GM19035 (cell line): ENCODE results near the gene PFKP.
"Not testable (repeated sequence)": the region's sequence is repeated elsewhere in the genome, so short reads cannot be mapped to it uniquely, and the experiment has no call there.

Experiments used
- ATAC-seq: cut with Tn5 transposase; IDR thresholded peaks from one replicate; pipeline ENCODE4 v1.9.1; 2021; ENCODE audit not compliant: unreplicated experiment

PFKP gene

DNA sequence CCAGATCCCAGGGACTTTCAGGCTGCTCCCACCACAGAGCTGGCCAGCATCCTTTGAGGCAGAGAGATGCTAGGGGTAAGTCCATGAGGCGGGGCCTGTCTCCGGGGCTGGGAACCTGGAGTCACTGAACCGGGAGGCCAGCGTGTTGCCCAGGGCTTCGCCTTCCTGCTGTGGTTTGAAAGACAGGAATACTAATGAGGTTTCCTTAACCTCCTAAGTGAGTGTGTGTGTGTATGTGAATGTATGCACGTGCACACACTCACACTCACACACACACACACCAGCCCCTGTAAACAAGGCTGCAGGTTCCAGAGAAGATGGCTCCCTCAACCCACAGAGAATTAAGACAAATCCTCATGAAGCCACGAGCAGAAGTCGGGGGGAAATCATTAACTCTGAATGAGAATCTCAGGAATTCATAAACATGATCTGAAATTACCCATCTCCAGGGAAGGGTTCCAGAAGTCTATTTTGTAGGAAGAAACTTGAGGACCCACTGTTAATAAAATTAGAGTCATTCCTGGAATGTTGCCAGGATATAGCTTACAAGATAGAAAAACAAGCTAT lies 20.3 kb upstream of the PFKP start:
- no peak for ATAC-seq

DNA sequence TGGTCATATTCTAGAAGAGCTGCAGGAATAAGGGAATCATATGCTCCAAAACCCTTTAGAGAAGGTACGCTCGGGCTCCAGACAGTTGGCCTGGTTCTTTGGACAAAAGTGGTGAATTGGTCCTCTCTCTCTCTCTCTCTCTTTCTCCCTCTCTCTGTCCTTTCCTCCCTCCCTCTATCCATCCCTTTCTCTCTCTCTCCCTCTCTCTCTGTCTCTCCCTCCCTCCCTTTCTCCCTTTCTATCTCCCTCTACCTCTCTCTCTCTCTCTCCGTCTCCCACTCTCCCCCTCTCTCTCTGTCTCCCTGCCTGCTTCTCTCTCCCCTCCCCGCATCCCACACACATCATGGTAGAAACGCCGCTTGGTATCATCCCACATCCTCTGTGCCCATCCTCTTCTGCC lies 19.8 kb upstream of the PFKP start:
- no peak for ATAC-seq

DNA sequence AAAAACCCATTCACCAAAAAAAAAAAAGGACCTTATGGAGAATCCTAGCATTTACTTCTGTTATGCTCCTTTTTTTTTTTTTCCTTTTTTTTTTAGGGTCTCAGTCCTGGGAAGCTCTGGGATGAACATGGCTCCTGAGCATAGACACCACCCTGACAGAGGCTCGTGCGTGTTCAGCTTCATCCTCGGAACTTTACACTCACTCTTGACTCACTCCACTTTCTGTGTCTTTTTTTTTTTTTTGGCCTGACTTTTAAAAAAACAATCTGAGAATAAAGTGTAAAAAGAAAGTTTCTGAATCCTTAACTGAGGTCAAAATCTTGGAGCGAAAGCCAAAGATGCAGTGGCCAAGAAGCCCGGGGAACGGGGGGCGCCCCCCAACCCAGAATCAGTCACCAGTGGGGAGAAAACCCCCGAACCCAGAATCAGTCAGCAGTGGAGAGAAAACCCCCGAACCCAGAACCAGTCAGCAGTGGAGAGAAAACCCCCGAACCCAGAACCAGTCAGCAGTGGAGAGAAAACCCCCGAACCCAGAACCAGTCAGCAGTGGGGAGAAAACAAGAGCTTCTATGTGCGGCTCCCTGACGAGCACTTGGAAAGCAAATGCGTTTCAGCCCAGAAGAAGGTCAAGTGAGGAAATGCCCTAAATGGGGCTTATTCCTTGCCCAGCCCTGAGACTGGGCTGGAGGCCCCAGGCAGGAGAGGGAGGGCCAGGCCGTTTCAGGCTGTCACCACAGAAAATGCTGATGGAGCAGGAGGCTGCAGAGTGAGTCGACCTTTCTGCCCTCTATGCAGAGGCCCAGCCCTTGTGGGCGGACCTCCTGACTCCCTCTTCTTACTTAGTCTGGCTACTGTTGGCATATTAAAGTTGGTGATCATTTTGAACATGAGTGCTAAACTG lies 19.0 kb upstream of the PFKP start:
- ATAC-seq: no peak

DNA sequence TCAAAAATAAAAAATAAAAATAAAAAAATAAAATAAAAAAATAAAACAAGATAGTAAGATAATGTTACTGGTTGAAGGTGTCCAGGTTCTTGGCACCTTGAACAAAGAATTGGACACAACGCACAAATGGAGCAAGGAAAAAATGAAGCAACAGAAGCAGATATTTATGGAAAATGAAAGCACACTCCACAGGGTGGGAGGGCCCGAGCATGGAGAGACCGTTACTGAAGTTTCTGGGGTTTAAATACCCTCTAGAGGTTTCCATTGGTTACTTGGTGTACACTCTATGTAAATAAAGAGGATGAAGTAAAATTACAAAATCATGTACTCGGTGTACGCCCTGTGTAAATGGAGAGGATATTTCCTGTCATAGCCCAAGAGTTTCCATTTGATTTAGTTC lies 15.7 kb upstream of the PFKP start:
- ATAC-seq: no peak

DNA sequence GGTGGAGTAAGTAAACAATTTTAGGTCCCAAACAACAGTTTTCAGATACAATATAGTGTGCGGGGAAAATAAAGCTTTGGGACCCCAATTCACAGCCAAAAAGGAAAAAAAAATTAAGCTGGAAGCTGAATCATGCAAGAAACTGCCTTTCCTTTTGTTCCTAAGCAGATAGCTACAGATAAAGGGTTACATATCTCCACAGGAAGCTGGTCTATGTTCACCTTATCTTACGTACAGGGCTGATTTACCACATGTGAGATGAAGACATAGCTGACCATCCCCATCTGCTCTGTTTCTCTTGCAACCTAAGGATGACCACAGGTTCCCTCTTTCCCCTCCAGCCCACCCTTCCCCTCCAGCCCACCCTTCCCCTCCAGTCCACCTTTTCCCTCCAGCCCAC lies 14.2 kb upstream of the PFKP start:
- no peak for ATAC-seq

DNA sequence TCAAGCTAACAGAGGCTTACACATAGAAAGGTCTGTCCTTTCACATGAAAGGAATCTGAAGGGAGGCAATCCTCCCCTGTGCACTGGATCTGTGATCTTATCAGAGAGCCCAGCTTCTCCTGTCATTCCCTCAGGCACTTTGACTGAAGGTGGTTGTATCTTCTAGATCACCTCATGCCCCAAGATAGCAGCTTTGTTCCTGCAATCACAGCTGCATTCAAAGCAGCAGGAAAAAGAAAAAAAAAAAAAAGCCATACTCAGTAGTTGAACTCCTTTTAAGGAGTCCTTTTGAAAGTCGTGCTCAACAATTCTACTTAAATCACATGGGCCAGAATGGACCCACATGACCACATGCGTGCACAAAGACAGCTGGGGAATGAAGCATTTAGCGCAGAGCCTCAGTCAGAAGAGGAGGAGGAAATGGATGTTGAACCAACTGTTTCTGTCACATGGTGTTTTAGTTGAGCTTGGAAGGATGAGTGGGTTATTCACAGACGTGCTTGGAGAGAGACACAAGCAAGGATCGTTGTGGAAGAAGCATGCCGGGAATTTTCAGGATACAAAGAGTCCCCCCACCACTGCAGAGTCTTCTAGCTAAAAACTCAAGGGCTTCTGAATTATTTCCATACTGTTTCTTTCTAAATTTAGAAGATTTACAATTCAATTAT lies 13.0 kb upstream of the PFKP start:
- ATAC-seq: no peak

DNA sequence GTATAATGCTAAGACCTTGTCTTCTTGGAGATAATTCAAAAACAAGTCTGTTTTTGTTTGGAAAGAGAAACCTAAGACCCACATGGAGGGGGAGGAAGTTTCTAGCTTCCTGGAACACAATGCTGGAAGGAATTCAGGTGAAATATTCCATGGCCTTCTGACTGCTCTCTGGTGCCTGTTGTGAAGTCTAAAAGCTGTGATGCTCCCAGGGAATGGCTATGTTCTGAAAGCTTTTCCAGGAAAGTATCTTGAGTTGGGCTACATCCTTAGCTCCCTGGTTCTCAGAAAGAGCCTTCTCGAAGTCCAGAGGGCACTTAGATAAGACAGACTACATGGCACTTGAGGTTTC lies 12.5 kb upstream of the PFKP start:
- no peak for ATAC-seq

DNA sequence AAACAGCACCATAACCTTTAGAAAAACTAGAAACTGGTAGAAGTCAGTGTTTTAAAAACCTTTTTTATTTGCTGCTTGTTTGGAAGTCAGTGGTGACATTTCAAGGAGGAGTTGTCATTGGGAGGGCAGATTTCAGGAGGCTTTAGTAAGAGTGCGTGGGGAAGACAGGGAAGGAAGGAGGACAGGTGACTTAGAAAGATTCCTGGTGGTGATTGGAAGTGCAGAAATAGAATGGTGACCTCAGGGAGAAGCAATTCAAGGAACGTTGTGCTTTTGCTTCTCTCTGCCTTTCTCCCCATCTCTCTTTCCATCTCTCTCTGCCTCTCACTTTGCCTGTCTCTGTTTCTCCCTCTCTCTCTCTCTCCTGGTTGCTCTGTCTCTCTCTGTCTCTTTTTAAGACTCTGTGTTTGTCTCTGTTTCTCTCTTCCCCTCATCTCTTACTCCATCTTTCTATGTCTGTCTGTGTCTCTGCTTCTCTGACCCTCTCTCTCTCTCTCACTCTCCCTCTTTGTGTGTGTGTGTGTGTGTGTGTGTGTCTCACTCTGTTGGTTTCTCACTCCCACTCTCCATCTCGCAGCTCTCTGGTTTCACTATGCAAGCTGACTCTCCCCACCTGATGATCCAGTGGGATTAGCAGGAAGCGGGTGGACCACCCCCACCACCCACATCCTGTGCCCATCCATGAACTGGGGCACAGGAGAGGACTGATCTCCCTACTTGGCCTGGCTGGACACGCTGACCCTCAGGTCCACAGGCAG lies 10.9 kb upstream of the PFKP start:
- no peak for ATAC-seq

DNA sequence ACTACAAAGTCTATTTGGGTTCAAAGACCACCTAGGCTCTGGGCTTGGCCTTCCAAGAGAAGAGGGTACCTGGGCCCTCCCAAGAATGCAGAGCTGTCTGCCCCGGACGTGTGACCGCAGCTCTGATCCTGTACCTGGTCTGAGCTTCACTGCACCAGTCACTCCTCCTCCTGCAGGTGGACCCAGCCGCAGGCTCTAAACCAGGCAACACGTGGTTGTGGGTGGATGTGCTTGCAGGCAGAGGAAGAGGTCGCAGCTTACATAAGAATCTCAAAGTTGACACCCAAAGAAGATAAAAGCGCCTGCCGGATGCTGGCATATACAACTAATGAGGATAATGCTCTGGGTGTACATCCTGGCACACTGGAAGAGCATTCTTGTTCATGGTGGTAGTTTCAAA lies 9.4 kb upstream of the PFKP start:
- no peak for ATAC-seq

DNA sequence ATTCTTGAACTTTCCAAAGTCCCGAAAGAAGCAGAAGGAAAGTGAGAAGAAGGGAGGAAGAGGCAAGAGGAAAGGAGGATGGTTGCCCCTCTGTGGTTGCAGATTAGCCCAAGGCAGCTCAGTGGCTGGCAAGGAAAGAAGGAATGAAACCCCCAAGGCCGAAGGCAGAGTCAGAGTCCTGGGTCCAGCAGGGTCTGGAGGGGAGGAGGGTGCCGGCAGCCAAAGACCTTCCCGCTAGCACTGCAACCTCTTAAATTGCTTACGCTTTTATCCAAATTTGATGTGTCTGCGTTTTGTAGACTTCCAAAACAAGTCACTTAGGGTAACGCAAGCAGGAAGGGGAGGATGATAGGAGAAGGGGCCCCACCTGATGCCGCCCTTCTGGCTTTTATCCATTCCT lies 7.4 kb upstream of the PFKP start:
- no peak for ATAC-seq

DNA sequence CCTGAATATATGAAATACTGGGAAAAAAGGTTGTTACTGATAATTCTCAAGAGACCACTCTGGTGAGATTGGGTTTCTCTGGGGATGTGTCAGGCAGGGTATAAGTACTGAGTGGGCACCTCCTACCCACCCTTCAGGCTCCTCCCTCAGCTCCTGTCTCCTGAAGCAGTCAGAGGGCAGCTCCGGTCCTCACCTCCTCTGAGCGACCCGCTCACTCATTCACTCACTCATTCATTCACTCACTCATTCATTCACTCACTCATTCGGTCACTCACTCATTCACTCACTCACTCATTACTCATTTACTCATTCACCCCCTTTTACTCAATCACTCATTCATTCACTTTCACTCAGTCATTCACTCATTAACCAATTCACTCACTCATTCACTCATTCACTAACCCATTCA lies 6.9 kb upstream of the PFKP start:
- ATAC-seq: no peak

DNA sequence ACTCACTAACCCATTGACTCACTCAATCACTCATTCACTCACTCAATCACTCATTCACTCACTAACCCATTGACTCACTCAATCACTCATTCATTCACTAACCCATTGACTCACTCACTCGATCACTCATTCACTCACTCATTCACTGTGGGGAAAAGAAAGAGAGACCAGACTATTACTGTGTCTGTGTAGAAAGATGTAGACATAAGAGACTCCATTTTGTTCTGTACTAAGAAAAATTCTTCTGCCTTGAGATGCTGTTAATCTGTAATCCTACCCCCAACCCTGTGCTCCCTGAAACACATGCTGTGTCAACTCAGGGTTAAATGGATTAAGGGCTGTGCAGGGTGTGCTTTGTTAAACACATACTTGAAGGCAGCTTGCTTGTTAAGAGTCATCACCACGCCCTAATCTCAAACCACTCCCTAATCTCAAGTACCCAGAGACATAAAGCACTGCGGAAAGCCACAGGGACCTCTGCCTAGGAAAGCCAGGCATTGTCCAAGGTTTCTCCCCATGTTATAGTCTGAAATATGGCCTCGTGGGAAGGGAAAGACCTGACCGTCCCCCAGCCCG lies 5.9 kb upstream of the PFKP start:
- ATAC-seq: not testable (repeated sequence)

DNA sequence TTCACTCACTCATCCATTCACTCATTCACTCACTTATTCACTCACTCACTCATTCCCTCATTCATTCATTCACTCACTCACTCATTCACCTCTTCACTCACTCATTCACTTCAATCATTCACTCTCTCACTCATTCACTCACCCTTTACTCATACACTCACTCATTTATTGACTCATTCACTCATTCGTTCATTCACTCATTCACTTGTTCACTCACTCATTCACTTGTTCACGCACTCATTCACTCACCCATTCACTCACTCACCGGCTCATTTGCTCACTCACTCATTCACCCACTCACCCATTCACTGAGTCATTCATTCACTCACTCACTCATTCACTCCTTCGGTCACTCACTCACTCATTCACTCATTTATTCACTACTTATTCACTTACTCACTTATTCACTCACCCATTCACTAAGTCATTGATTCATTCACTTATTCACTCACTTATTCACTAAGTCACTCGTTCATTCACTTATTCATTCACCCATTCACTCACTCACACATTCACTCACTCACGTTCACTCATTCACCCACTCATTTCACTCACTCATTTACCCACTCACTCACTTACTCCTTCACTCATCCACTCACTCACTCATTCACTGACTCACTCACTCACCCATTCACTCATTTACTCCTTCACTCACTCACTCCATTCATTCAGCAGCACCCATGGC lies 4.7 kb upstream of the PFKP start:
- no peak for ATAC-seq

DNA sequence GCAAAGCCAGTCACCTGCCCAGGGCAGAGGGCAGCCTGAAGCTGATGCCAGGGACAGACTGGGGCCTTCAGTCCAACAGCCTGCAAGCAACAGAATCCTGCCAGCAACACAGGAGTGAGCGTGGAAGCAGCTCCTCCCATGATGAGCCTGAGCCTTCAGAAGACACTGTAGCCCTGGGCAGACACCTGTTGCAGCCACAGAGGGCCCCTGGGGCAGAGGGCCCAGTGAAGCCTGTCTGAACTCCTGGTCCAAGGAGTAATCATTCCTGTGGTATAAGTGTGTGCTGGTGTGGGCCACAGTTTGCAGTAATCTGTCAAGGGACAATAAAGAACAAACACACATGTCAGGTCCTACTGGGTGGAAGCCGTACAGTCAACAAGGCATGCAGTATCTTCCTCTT lies 2.9 kb upstream of the PFKP start:
- ATAC-seq: no peak

DNA sequence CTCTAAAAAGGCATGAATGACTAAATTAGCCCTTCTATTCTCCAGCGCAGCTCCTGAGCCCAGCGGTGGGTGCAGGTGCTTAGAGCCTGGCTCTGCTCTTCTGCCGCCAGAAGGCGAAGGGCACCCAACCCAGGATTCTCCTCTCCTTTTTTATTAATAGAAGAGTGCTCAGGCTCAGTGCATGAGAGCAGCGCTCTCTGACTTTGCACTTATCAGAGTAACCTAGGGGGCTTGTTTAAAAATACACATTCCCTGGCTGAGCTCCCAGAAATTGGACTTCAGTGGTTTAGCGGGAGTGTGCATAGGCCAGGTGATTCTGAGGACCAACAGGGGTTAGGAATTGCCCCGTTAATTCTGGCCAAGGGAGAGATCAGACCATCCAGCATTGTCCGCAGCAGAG lies 1.7 kb upstream of the PFKP start:
- ATAC-seq: no peak

DNA sequence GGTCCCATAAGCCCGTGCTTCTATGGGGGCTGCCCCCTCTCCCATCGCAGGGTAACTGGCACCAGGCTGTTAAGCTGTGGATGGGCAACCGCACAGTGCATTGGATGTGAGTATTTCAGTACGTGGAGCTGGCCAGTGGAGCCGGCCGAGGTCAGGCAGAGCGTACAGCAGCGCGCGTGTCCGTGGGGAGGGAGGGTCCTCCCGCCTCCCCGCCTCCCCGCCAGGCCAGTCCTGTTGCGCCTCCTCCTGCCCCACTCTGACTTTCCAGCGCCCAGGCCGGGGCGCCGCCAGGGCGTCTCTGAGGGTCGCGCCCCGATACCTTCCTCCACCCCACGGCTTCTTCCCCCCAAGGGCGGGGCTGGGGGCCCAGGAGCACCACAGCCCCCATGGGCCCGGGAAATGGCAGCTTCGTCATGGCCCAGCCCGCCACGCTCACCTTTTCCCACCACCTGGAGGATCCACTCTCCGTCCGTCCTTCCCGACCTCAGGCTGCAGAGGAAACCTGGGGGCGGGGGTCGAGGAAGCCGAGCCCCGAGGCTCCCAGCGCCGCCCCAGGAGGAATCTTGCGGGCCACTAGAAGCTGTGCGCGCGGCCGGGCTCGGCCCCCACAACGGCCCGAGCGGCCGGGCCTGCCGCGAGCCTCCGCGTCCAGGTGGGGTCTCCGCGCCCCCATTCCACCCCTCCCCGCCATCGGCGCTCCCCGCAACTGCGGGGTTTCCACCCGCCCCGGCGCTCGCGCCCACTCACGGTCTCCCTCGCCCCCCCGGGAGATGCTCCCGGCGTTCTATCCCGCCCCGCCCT lies 831 bp upstream of the PFKP start:
- no peak for ATAC-seq

DNA sequence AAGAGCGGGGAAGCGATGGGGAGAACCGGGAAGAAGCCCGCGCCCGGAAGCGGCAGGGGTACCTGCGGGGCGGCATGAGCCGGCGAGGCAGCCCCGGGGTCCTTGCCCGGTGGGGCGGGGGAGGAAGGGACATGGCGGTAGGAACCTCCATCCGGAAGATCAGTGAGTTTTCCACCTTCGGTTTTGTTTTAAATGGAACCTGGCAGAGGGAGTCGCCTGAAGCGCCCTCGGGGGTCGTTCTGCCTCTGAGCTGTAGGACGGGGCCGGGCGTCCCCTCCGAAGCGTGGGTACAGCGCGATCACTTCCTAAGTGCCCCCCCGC lies 471 bp downstream of the PFKP start:
- peak; percentile 4 for ATAC-seq

DNA sequence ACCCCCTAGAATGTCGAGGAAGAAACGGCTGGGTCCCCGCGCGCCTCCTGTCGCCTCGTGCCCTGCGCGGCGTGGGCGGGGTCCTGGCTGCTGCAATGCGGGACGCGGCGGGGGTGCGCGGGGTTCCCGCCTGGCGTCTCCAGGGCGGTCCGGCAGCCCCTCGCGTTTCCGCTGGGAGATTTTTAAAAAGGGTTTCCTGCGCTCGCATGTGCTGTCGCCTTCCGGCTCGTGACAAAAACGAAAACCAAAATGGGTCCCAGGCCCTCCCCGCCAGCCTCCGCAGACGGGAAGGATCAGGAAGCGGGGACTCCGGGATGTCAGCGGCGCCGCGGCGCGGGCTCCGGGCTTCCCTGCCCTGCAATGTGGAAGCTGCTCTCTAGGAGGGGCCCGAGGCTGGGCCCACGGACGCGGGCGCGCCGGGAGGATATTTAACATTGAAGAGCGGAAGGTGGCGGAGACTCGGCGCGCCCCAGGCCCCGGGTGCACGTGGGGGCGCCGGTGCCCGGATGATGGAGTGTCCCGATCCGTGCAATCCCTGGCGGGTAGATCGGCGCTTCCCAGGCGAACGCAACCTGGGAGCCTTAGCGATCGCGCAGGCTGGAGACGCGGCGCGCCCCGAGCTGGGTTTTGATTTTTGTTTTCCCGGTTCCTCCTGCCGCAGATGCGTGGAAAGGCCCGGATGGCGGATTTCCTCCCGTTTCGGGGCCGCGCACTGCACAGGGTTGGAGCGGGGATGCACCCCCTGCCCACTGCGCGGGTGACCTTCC lies 1.0 kb downstream of the PFKP start:
- peak; percentile 44 for ATAC-seq
